Tibial nerve (tissue), 4 donors: ENCODE results near the gene PTPN5. TPM values are rescaled to one million over a fixed set of nuclear protein-coding genes. Genes with fewer than 3 reads are reported as not detected.

ENCODE experiments used
- DNase-seq, 2 donors: peaks; one replicate each; pipeline ENCODE4 v3.0.0-alpha.2; 2019; ENCODE audit warnings: low spot score in 2 of 2
- H3K27ac ChIP-seq, 4 donors: fragments of 200-600 bp; sonication (generic) in 3 of 4; one replicate each; pipeline ENCODE4 v1.5.1; 2017 to 2019; ENCODE audit warnings: mild to moderate bottlenecking in 1 of 4
- H3K27me3 ChIP-seq, 2 donors: fragments of 200-600 bp; sonication (generic) in 1 of 2; one replicate each; pipeline versions ENCODE4 v1.5.1 to v1.6.0; 2017 to 2019
- H3K36me3 ChIP-seq, 3 donors: fragments of 200-600 bp; sonication (generic); one replicate each; pipeline ENCODE4 v1.5.1; 2018 to 2019
- H3K4me1 ChIP-seq, 4 donors: fragments of 200-600 bp; sonication (generic) in 3 of 4; one replicate each; pipeline ENCODE4 v1.5.1; 2017 to 2019
- H3K4me3 ChIP-seq, 4 donors: fragments of 200-600 bp; sonication (generic) in 3 of 4; one replicate each; pipeline ENCODE4 v1.5.1; 2017 to 2019; ENCODE audit warnings: mild to moderate bottlenecking in 1 of 4, moderate library complexity in 1 of 4
- H3K9me3 ChIP-seq, 4 donors: fragments of 200-600 bp; sonication (generic) in 3 of 4; one replicate each; pipeline ENCODE4 v1.5.1; 2017 to 2019
- EP300 ChIP-seq, 2 donors: sonication (generic); formaldehyde crosslinking; IDR thresholded peaks; one replicate each; pipeline ENCODE4 v1.6.1; 2017; ENCODE audit warnings: antibody characterized with exemption in 2 of 2, mild to moderate bottlenecking in 1 of 2
- POLR2A ChIP-seq, 2 donors: fragments of 450-650 bp; IDR thresholded peaks; one replicate each; pipeline ENCODE4 v1.6.1; 2017; ENCODE audit warnings: antibody characterized with exemption in 2 of 2, mild to moderate bottlenecking in 2 of 2, moderate library complexity in 2 of 2
- WGBS, 2 donors: methylation state at CpG; one replicate each; pipeline ENCODE4 v1.1.5; 2018; 5-methylcytosine and 5-hydroxymethylcytosine counted together
- total RNA-seq, 4 donors: library from RNA; depleted of rRNA; stranded (reverse); fragments of >200 nt; gene quantifications; one replicate each; pipeline ENCODE4 v1.1.0, GENCODE V29; 2016
- TF ChIP-seq, protein P1 (sequence below), 5 experiments: fragments of 200-600 bp in 3 of 5; fragments of 450-650 bp in 2 of 5; sonication (generic) in 3 of 5; IDR thresholded peaks; one replicate each; pipeline ENCODE4 v1.5.1; 2016 to 2019; ENCODE audit warnings: antibody characterized with exemption in 5 of 5, mild to moderate bottlenecking in 3 of 5, moderate library complexity in 2 of 5

The PTPN5 gene
- total RNA-seq, 4 donors from 2014 or later = 1.2 to 18.8 (median 15.1) TPM

GRCh38 chr11:18773681-18774080 lies 17.9 kb downstream of the PTPN5 start:
- TF ChIP-seq EP300 (IDR thresholded peaks at IDR 0.05) (no peak), POLR2A (IDR thresholded peaks at IDR 0.05) (no peak)
- TF ChIP-seq, protein P1, sequence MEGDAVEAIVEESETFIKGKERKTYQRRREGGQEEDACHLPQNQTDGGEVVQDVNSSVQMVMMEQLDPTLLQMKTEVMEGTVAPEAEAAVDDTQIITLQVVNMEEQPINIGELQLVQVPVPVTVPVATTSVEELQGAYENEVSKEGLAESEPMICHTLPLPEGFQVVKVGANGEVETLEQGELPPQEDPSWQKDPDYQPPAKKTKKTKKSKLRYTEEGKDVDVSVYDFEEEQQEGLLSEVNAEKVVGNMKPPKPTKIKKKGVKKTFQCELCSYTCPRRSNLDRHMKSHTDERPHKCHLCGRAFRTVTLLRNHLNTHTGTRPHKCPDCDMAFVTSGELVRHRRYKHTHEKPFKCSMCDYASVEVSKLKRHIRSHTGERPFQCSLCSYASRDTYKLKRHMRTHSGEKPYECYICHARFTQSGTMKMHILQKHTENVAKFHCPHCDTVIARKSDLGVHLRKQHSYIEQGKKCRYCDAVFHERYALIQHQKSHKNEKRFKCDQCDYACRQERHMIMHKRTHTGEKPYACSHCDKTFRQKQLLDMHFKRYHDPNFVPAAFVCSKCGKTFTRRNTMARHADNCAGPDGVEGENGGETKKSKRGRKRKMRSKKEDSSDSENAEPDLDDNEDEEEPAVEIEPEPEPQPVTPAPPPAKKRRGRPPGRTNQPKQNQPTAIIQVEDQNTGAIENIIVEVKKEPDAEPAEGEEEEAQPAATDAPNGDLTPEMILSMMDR (IDR thresholded peaks at IDR 0.05) = no peak
- H3K9me3 ChIP-seq = no peaks in the 10 kb centered on the region
- 78 to 84% methylated on average over 3 of the region's 3 CpGs for WGBS, 2 donors
- no peaks in the 10 kb centered on the region for H3K36me3 ChIP-seq
- peaks cover 0 to under 1% (median 0%) of the 10 kb centered on the region in 4 donors for H3K4me1 ChIP-seq
- H3K4me3 ChIP-seq = no peak overlapping the region
- no peak overlapping the region for H3K27ac ChIP-seq
- DNase-seq = no peak
- no peaks in the 10 kb centered on the region for H3K27me3 ChIP-seq

DNA sequence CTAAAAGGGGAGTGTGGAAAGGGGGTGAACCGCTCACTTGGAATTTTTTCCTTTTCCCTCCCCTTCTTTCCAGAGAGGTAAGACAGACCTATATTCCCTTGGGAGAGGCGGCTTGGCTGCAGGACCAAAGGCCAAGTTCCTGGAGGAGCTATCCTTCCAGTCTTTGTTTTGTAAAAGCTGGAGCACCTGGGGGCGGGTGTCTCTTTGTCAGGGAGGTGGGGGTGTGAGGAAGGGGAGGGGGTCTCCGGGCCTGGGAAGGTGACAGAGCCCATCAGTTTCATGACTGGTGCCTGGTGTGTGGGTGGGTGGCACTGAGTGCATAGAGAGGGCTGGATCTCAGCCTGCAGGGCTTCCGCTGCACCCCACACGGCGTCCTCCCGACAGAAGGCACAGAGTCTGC lies 18.5 kb downstream of the PTPN5 start:
- TF ChIP-seq, protein P1 (IDR thresholded peaks at IDR 0.05) = no peak
- no peak for TF ChIP-seq POLR2A (IDR thresholded peaks at IDR 0.05)
- TF ChIP-seq EP300 (IDR thresholded peaks at IDR 0.05) = no peak
- H3K27me3 ChIP-seq = no peaks in the 10 kb centered on the region
- H3K4me1 ChIP-seq = no peaks in the 10 kb centered on the region
- H3K27ac ChIP-seq = no peak overlapping the region
- no peak overlapping the region for H3K4me3 ChIP-seq
- no peak for DNase-seq
- no peaks in the 10 kb centered on the region for H3K9me3 ChIP-seq
- H3K36me3 ChIP-seq = no peaks in the 10 kb centered on the region
- WGBS, 2 donors = 62 to 68% methylated on average over 8 of the region's 8 CpGs

DNA sequence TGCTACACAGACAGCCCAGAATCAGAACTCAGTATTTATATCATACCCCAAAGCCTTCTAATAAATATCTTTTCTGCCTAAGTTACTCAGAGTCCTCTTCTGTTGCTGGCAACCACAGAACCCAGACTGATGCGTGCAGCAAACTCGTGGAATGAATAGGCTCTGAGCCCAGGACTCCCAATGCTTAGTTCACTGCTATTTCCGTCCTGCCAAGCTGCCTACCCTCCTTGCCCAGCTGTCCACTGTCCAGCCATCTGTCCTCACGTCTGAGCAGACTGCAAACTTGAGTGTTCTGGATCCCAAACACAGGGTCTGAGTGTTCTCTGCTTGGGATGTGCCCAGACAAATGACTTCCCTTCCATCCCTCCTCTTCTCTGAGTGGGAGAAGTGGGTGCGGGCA lies 19.4 kb downstream of the PTPN5 start:
- TF ChIP-seq POLR2A (IDR thresholded peaks at IDR 0.05) = no peak
- TF ChIP-seq EP300 (IDR thresholded peaks at IDR 0.05) = no peak
- TF ChIP-seq, protein P1 (IDR thresholded peaks at IDR 0.05) = no peak
- Histone ChIP-seq H3K36me3 (no peaks in the 10 kb centered on the region), H3K27ac (no peak overlapping the region), H3K4me3 (no peak overlapping the region), H3K27me3 (no peaks in the 10 kb centered on the region), H3K4me1 (no peaks in the 10 kb centered on the region), H3K9me3 (no peaks in the 10 kb centered on the region)
- no peak for DNase-seq
- WGBS, 2 donors = 64 to 76% methylated on average over 5 of the region's 5 CpGs

DNA sequence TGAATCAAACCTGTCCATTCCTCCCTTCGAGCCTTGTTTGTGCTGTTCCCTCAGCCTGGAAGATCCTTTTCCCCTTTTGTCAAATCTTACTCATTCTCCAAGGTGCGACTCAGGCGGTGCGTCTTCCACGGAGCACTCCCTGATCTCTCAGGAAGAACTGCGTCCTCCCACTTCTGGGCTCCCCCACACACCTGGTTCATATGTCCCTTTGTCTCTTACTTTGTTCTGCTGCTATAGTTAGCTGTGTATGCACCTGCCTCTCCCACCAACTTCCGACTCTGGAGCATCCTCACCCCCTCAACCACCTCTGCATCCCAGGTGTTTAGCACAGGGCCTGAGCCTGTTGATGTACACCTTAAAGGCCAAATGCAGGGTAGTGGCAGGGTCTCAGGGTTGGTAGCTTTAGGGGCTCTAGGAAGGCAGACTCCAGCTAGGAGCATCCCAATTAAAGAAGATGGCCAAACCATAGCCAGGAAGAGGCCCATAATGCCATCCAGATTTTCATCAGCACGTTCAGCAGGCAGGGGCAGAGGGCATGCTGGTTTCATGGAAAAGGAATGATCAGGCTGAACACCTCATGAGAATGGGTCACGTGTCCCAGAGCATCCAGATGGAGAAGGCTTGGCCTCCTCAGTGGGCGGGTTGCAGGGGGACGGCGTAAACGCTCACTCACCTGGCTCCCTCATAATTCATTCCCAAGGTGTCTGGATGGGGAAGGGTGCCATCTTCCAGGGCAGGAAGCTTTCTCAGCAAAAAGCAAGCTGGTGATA lies 20.1 kb downstream of the PTPN5 start:
- TF ChIP-seq, protein P1 (IDR thresholded peaks at IDR 0.05) = no peak
- no peak for TF ChIP-seq POLR2A (IDR thresholded peaks at IDR 0.05)
- no peak for TF ChIP-seq EP300 (IDR thresholded peaks at IDR 0.05)

GRCh38 chr11:18770479-18771125 lies 21.0 kb downstream of the PTPN5 start:
- DNase-seq = no peak
- no peaks in the 10 kb centered on the region for H3K4me1 ChIP-seq
- H3K27ac ChIP-seq = no peak overlapping the region
- H3K27me3 ChIP-seq = no peaks in the 10 kb centered on the region
- TF ChIP-seq, protein P1 (IDR thresholded peaks at IDR 0.05) = no peak
- TF ChIP-seq EP300 (IDR thresholded peaks at IDR 0.05) (no peak), POLR2A (IDR thresholded peaks at IDR 0.05) (no peak)
- no peaks in the 10 kb centered on the region for H3K9me3 ChIP-seq
- WGBS, 2 donors = 67 to 70% methylated on average over 11 of the region's 11 CpGs
- H3K4me3 ChIP-seq = no peak overlapping the region
- no peaks in the 10 kb centered on the region for H3K36me3 ChIP-seq

More for the DNA sequence above, 20.1 kb downstream of the PTPN5 start:
- H3K36me3 ChIP-seq = no peaks in the 10 kb centered on the region
- no peaks in the 10 kb centered on the region for H3K4me1 ChIP-seq
- H3K4me3 ChIP-seq = no peak overlapping the region
- DNase-seq = no peak
- 77 to 85% methylated on average over 13 of the region's 13 CpGs for WGBS, 2 donors
- H3K27me3 ChIP-seq = no peaks in the 10 kb centered on the region
- H3K27ac ChIP-seq = no peak overlapping the region
- H3K9me3 ChIP-seq = no peaks in the 10 kb centered on the region
